ENCODE measurements around the gene TARM1. TPM values are rescaled to one million over a fixed set of nuclear protein-coding genes. Genes with fewer than 3 reads are reported as not detected.

Gene TARM1
- total and polyA plus RNA-seq, 4 donors = 0.60 to 0.71 TPM; not detected in 2

DNA sequence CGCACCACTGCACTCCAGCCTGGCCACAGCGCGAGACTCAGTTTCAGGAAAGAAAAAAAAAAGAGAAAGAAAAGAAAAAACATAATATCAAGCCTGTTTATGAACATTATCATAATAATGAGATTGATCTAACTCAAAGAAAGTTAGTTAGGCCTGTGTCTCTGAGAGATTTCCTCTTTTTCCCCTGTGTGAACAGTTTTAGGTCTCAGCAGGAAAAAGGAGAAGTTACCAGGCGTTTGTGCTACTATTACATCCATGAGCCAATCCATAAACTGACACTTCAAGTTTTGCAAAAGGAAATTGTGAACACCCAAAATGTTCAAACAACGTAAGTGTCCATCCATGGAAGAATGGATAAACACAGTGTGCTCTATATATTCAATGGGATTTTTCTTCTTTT lies 3.8 kb downstream of the TARM1 start:
- Histone ChIP-seq H3K9me3 (ENCODE audit: control insufficient read depth in 4 of 4, insufficient read depth in 3 of 4, low read length in 3 of 4) (peaks cover 0 to 18% (median 3%) of the 10 kb centered on the region in 4 donors), H3K36me3 (ENCODE audit: control insufficient read depth in 4 of 4, insufficient read depth in 4 of 4, low read length in 4 of 4) (no peaks in the 10 kb centered on the region)
- WGBS, 2 donors = 36 to 52% methylated on average over 5 of the region's 5 CpGs

DNA sequence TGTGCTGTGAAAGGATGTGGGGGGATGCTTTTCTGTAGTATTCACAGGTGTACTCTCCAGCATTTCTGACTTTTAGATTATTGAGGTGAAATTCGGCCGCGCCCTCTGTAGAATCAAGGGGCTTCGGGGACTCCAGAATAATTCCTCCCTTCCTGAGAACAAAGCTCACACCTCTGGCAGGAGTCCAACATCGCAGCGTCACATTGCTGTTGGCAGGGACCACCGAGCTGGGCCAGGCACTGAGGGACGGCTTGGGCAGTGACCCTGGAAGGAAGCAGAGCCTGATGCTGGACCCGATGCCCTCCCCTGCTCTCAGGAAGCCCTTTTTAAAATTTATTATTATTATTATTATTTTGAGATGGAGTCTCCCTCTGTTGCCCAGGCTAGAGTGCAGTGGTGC lies 6.3 kb downstream of the TARM1 start:
- TF ChIP-seq, protein P1, sequence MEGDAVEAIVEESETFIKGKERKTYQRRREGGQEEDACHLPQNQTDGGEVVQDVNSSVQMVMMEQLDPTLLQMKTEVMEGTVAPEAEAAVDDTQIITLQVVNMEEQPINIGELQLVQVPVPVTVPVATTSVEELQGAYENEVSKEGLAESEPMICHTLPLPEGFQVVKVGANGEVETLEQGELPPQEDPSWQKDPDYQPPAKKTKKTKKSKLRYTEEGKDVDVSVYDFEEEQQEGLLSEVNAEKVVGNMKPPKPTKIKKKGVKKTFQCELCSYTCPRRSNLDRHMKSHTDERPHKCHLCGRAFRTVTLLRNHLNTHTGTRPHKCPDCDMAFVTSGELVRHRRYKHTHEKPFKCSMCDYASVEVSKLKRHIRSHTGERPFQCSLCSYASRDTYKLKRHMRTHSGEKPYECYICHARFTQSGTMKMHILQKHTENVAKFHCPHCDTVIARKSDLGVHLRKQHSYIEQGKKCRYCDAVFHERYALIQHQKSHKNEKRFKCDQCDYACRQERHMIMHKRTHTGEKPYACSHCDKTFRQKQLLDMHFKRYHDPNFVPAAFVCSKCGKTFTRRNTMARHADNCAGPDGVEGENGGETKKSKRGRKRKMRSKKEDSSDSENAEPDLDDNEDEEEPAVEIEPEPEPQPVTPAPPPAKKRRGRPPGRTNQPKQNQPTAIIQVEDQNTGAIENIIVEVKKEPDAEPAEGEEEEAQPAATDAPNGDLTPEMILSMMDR (IDR thresholded peaks at IDR 0.05; ENCODE audit: control extremely low read depth, extremely low read depth) = no peak

More for the DNA sequence above, 3.8 kb downstream of the TARM1 start:
- no peak for DNase-seq
- TF ChIP-seq, protein P1 (IDR thresholded peaks at IDR 0.05; ENCODE audit: control extremely low read depth, extremely low read depth) = no peak
- Histone ChIP-seq H3K27me3 (ENCODE audit: control insufficient read depth in 3 of 3, insufficient read depth in 3 of 3, low read length in 2 of 3) (no peaks in the 10 kb centered on the region), H3K9ac (ENCODE audit: insufficient read depth in 1 of 2, low read length in 2 of 2) (no peak overlapping the region), H3K4me3 (no peak overlapping the region), H3K27ac (ENCODE audit: low read depth in 1 of 2, low read length in 1 of 2) (no peak overlapping the region), H3K4me1 (ENCODE audit: control insufficient read depth in 5 of 5, insufficient read depth in 5 of 5, low read length in 5 of 5) (no peaks in the 10 kb centered on the region)
- no peak for ATAC-seq (ENCODE audit: insufficient read depth, low FRiP score)

DNA sequence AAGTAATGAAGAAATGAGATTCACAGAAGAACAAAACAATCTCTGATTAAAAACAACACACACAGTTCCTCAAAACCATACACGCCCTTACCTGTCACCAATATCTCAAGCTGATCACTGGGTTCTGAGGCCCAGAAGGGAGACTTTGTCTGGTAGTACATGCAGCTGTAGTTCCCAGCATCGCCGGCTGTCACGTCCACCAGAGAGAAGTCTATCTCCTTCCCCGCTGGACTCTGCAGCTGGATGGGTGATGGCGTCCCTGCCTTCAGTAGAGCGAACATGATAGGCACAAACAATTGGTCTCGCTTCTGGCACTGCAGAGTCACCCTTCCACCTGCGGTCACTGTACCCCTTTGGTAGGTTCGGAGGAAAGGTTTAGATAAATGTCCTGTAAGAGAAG lies 7.3 kb downstream of the TARM1 start:
- no peak overlapping the region for H3K4me3 ChIP-seq
- 90 to 93% methylated on average over 10 of the region's 10 CpGs for WGBS, 2 donors
- no peaks in the 10 kb centered on the region for H3K4me1 ChIP-seq (ENCODE audit: control insufficient read depth in 5 of 5, insufficient read depth in 5 of 5, low read length in 5 of 5)
- ATAC-seq (ENCODE audit: insufficient read depth, low FRiP score) (no peak), DNase-seq (no peak)
- TF ChIP-seq, protein P1 (IDR thresholded peaks at IDR 0.05; ENCODE audit: control extremely low read depth, extremely low read depth) = no peak
- no peak overlapping the region for H3K9ac ChIP-seq (ENCODE audit: insufficient read depth in 1 of 2, low read length in 2 of 2)
- H3K9me3 ChIP-seq (ENCODE audit: control insufficient read depth in 4 of 4, insufficient read depth in 3 of 4, low read length in 3 of 4) = peaks cover 0 to 12% (median 0%) of the 10 kb centered on the region in 4 donors
- H3K27ac ChIP-seq (ENCODE audit: low read depth in 1 of 2, low read length in 1 of 2) = no peak overlapping the region
- no peaks in the 10 kb centered on the region for H3K27me3 ChIP-seq (ENCODE audit: control insufficient read depth in 3 of 3, insufficient read depth in 3 of 3, low read length in 2 of 3)
- no peaks in the 10 kb centered on the region for H3K36me3 ChIP-seq (ENCODE audit: control insufficient read depth in 4 of 4, insufficient read depth in 4 of 4, low read length in 4 of 4)

More for the DNA sequence above, 6.3 kb downstream of the TARM1 start:
- Histone ChIP-seq H3K27ac (ENCODE audit: low read depth in 1 of 2, low read length in 1 of 2) (no peak overlapping the region), H3K9ac (ENCODE audit: insufficient read depth in 1 of 2, low read length in 2 of 2) (no peak overlapping the region), H3K4me3 (no peak overlapping the region), H3K36me3 (ENCODE audit: control insufficient read depth in 4 of 4, insufficient read depth in 4 of 4, low read length in 4 of 4) (no peaks in the 10 kb centered on the region), H3K27me3 (ENCODE audit: control insufficient read depth in 3 of 3, insufficient read depth in 3 of 3, low read length in 2 of 3) (no peaks in the 10 kb centered on the region), H3K9me3 (ENCODE audit: control insufficient read depth in 4 of 4, insufficient read depth in 3 of 4, low read length in 3 of 4) (peaks cover 0 to 11% (median 0%) of the 10 kb centered on the region in 4 donors), H3K4me1 (ENCODE audit: control insufficient read depth in 5 of 5, insufficient read depth in 5 of 5, low read length in 5 of 5) (no peaks in the 10 kb centered on the region)
- ATAC-seq (ENCODE audit: insufficient read depth, low FRiP score) (no peak), DNase-seq (no peak)
- 65 to 81% methylated on average over 9 of the region's 9 CpGs for WGBS, 2 donors

DNA sequence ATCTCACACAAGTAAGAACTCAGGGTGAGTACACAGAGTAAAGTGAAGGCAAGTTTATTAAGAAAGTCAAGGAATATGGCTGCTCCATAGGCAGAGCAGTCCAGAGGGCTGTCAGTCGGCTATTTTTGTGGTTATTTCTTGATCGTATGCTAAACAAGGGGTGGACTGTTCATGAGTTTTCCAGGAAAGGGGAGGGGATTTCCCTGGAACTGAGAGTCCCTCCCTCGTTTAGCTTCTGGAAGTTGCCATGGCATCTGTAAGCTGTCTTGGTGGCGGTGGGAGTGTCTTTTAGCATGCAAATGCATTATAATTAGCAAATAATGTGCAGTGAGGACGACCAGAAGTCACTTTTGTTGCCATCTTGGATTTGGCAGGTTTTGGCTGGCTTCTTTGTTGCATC lies 11.7 kb downstream of the TARM1 start:
- DNase-seq = no peak
- Histone ChIP-seq H3K4me1 (ENCODE audit: control insufficient read depth in 5 of 5, insufficient read depth in 5 of 5, low read length in 5 of 5) (no peaks in the 10 kb centered on the region), H3K27ac (ENCODE audit: low read depth in 1 of 2, low read length in 1 of 2) (no peak overlapping the region), H3K9ac (ENCODE audit: insufficient read depth in 1 of 2, low read length in 2 of 2) (no peak overlapping the region), H3K27me3 (ENCODE audit: control insufficient read depth in 3 of 3, insufficient read depth in 3 of 3, low read length in 2 of 3) (no peaks in the 10 kb centered on the region), H3K4me3 (no peak overlapping the region), H3K36me3 (ENCODE audit: control insufficient read depth in 4 of 4, insufficient read depth in 4 of 4, low read length in 4 of 4) (no peaks in the 10 kb centered on the region), H3K9me3 (ENCODE audit: control insufficient read depth in 4 of 4, insufficient read depth in 3 of 4, low read length in 3 of 4) (peaks cover 0 to 11% (median 0%) of the 10 kb centered on the region in 4 donors)
- TF ChIP-seq, protein P1 (IDR thresholded peaks at IDR 0.05; ENCODE audit: control extremely low read depth, extremely low read depth) = no peak
- no peak for ATAC-seq (ENCODE audit: insufficient read depth, low FRiP score)
- 69 to 84% methylated on average over 5 of the region's 5 CpGs for WGBS, 2 donors
